Measurements from ENCODE around the gene TMPRSS5.

DNA sequence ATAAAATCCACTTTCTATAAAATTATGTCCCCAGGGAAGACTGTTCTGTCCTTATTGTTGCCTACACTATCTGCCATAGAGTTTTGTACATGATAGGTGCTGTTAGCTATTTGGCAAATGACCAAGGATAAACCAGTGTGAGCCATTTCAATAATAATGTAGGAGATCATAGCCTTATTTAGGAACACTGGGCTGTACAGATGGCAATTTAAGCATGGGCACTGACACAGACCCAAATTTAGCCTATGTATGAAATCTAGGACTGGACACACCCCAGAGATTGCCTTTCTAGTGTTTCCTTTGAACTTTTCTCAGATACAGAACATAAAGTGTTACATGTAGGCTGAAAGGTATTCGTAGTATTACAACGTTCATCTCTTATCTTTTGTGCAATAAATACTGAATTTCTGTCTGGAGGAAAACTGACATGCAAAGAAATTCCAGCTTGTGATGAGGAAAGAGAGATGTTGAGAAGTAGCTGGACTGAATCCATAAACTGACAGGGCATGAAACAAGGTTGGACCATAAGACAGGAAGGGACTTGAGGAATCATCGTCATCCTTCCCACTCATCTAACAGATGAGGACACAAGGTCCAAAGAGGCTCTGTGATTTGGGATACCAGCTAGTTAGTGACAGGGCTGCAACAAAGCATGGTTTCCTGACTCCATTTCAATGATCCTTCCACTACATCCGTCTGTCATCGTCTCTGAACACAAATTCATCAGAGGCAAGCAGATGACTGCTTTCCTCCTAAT lies 60.3 kb downstream of the TMPRSS5 start:
- TF ChIP-seq, protein P1, sequence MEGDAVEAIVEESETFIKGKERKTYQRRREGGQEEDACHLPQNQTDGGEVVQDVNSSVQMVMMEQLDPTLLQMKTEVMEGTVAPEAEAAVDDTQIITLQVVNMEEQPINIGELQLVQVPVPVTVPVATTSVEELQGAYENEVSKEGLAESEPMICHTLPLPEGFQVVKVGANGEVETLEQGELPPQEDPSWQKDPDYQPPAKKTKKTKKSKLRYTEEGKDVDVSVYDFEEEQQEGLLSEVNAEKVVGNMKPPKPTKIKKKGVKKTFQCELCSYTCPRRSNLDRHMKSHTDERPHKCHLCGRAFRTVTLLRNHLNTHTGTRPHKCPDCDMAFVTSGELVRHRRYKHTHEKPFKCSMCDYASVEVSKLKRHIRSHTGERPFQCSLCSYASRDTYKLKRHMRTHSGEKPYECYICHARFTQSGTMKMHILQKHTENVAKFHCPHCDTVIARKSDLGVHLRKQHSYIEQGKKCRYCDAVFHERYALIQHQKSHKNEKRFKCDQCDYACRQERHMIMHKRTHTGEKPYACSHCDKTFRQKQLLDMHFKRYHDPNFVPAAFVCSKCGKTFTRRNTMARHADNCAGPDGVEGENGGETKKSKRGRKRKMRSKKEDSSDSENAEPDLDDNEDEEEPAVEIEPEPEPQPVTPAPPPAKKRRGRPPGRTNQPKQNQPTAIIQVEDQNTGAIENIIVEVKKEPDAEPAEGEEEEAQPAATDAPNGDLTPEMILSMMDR (IDR thresholded peaks at IDR 0.05): no peak
- no peak for TF ChIP-seq POLR2A (IDR thresholded peaks at IDR 0.05)
